Kidney glomerular epithelial cell (primary cell): Measurements from ENCODE around the gene EGLN1.
A peak's percentile ranks its signal among the peaks of the same experiment; 100 is the strongest.
"Not testable (repeated sequence)": the region's sequence is repeated elsewhere in the genome, so short reads cannot be mapped to it uniquely, and the experiment has no call there.

ENCODE experiments used
- DNase-seq: peaks from one replicate; lab custom pipeline; 2025; lab: John Stamatoyannopoulos, UW

Gene EGLN1

GRCh38 chr1:231359113-231359512 is 63.0 kb downstream of the EGLN1 start:
- no peak for DNase-seq

GRCh38 chr1:231357831-231358354 is 64.2 kb downstream of the EGLN1 start:
- peak; percentile 78 for DNase-seq

DNA sequence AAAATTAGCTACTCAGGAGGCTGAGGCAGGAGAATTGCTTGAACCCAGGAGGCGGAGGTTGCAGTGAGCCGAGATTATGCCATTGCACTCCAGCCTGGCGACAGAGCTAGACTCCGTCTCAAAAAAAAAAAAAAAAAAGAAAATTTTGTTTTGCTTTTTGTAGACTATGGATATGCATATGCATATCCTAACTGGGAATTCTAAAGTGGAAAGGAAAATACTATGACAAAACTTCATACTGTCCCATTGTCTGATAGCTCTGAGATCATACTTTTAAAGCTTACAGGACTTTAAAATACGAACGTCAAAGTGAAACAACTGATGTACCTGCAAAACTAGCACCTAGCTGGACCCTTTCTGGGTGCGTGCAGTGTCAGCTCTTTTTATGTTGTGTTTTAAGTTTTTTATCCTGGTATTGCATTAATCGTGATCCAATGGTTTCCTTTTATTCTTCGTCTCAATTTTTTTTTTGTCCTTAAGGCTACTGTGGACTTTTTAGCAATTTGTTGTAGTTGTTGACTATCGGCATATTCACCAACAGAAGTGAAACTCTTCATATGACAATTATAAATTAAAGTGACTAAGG is 64.8 kb downstream of the EGLN1 start:
- no peak for DNase-seq

DNA sequence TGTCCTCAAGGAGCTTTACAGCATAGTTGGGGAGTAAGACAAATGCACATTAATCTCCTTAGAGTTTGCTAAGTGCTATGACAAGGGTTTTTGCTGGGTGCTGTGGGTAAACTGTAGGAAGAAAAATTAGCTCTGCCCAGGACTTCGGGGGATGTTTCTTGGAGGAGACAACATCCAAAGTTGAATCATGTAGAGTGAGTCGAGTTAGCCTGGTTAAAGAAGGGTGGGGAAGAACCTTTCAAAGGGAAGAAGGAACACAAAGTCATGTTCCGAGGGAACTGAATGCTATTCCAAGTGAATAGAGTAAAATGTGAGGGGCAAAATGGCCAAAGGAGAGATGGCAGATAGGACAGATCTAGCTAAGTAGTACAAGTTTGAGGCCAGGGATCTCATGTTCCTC is 66.9 kb downstream of the EGLN1 start:
- no peak for DNase-seq

DNA sequence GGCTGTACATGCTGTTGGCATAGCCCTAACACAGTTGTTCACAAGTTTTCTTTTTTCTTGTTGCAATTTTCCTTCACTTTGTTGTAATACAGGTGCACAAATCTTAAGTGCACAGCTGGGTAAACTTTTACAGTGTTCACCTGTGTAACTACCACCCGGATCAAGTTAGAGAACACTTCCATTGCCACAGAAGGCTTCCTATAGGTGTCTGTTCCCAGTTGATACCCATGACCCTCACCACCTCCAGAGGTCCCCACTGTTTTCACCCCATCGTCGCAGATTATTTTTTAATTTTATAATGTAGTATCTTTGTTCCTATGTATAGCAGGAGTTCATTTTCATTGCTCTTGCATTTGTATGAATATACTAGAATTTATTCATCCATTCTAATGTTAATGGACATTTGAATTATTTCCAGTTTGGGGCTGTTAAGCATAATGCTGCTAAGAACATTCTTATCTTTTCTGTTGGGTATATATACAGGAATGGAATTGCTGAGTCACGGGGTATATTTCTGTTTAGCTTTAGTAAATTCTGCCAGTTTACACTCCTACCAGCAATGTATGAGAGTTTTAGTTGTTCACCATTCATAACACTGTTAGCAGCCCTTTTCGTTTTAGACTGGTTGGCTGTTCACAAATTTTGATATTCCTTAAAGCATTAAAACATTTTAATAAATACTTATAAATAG is 67.6 kb downstream of the EGLN1 start:
- no peak for DNase-seq

DNA sequence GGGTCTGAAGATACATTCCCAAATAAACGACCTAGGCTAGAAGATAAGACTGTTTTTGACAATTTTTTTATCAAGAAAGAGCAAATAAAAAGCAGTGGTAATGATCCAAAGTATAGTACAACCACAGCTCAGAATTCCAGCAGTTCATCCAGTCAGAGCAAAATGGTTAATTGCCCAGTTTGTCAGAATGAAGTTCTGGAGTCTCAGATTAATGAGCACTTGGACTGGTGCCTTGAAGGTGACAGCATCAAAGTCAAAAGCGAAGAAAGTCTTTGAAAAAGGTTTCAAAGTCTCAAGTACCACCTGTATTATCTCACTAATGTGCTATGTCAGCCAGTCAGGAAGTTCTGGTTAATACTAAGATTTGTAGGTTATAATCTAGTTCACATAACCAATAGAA is 69.0 kb downstream of the EGLN1 start:
- DNase-seq, result no peak

DNA sequence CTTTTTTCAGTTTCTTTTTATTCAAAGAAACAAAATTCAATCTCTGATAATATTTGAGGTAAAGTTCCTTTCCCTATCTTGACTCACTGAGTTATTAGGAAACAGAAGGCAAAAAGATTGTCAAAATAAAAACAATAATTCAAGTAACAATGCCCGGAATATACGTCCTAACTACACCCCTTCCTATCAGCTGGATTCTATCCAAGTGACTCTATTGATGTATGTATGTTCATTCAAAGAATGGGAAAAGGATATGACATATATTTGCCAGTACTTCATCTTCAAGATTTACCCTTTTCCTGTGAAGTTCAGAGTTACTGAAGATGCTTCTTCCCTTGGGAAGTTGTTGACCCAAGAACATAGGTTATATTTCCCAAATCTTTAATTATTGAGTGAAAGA is 70.3 kb downstream of the EGLN1 start:
- no peak for DNase-seq

DNA sequence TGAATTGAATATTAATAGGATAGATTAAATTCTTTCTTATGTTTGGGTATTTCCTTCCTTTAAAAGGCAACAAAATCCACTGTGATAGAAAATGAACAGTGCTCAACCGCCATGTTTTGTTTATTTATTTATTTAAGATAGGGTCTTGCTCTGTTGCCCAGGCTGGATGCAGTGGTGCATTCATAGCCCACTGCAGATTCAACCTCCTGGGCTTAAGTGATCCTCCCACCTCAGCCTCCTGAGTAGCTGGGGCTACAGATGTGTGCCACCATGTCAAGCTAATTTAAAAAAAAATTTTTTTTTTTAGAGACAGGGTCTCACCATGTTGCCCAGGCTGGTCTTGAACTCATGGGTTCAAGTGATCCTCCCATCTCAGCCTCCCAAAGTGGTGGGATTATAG is 73.2 kb downstream of the EGLN1 start:
- not testable (repeated sequence) for DNase-seq

GRCh38 chr1:231348442-231348841 is 73.6 kb downstream of the EGLN1 start:
- no peak for DNase-seq

DNA sequence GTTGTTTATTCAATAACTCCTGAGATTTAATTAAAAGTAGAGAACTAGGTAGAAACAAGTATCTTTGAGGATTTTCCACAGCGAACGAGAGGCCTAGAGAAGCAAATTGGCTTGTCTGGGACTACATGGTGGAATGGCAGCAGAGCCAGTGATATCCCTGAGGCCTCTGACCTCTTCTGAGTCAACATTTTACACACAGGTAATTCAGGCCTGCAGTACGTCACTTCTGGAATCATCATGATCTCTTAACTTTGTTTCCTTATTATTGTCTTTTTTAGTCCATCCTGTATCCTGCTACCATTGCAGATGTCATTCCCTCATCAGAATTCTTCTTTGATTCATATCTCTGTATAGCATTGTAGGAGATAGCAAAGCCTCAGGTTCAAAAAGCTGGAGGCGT is 74.1 kb downstream of the EGLN1 start:
- no peak for DNase-seq

- DNase-seq, result no peak
Measured at GRCh38 chr1:231340328-231341013, 81.6 kb downstream of the EGLN1 start.

- peak; percentile 32 for DNase-seq
Measured at GRCh38 chr1:231338270-231339128, 83.6 kb downstream of the EGLN1 start, which contains the start of gene SPRTN. SPRTN (plus strand) TSS chr1:231338293; CDS start chr1:231338384, 91 bp downstream.

GRCh38 chr1:231337472-231338269 is 84.4 kb downstream of the EGLN1 start, which contains the start of gene EXOC8:
EXOC8 (minus strand) TSS chr1:231337852; CDS start chr1:231337745, 107 bp downstream.
- peak; percentile 98 for DNase-seq

GRCh38 chr1:231337043-231337471 is 85.0 kb downstream of the EGLN1 start:
- DNase-seq, result no peak

DNA sequence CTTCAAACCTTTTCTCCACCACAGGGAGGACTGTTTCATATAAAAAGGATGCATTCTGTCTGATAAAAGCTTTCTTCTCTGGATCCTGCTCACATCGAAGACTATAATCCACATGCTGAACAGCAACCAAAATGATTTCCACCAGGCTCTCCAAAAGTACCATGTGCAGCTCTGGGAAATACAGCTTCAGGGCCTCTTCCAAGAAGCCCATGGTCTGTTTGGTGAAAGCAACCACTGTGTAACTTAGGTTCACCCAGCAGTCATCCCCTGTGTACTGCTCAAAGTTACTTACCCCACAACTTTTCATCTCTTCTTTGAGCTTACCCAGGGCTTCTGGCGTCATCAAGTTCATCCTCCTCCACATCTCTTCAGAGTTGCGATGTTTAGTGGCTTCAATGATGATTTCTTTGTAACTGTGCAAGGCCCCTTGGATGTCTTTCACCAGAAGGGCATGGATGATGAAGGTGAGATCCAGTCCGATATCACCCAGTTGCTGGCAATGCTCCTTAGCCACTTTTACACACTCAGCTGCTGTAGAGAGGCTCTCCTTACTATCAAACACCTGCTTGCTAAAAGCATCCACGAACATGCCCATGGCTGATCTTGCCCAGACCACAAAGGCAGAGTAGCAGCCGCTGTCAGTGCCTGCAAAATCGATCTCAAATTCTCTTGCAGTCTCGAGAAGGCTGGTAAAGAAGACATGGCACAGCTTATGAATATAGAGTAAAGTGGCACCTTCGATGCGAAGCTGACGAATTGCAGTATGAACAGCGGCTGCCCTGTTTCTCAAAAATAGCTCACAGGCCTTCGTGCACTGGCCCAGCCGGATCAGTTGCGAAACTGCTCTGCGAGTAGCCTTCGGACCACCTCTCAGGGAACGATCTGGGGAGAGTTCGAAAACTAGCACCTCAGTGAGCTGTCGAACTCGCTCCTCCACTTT is 86.2 kb downstream of the EGLN1 start:
- no peak for DNase-seq

GRCh38 chr1:231334952-231335351 is 87.1 kb downstream of the EGLN1 start:
- DNase-seq, result no peak

GRCh38 chr1:231334079-231334666 is 87.9 kb downstream of the EGLN1 start:
- DNase-seq, result no peak

DNA sequence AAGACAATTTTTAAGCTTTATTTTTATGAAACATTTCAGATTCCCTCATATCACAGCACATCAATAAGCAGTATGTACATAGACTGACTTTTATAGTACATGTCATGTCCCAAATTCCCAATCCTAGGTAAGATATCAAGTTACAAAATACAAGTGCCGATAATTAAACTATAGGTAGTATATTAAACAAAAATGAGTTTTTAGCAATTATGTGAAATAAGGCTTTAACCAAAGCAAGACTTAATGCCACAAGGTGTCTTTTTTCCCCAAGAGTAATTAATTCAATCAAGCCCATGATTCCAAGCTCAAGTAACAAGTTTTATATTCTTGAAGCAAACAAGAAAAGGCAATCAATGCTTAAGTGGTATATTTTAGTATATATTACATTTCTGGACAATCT is 89.3 kb downstream of the EGLN1 start:
- no peak for DNase-seq

DNA sequence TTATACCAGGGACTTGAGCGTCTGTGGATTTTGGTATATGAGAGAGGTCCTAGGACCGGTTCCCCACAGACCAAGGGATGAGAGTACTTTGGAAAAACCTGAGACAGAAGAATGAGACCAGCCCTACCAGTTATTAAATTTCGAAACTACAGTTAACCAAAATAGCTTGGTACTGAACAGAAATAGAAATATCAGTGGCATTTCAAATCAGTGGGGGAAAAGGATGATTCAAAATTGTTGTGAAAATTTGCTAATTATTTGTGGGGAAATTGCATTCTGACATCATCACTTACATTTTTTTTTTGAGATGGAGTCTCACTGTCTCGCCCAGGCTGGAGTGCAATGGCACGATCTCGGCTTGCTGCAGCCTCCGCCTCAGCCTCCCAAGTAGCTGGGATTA is 92.6 kb downstream of the EGLN1 start:
- no peak for DNase-seq

GRCh38 chr1:231327617-231328016 is 94.5 kb downstream of the EGLN1 start:
- DNase-seq, result no peak
